Esophagus (tissue), 2 donors: ENCODE data around the gene ETV7. TPM values are rescaled to one million over a fixed set of nuclear protein-coding genes. Genes with fewer than 3 reads are reported as not detected.

Experiments
- H3K27ac ChIP-seq, 2 donors: one replicate each; pipeline ENCODE4 v1.5.1; 2013; ENCODE audit warnings: low read depth in 2 of 2, mild to moderate bottlenecking in 2 of 2, inconsistent platforms in 1 of 2, low read length in 1 of 2, moderate library complexity in 1 of 2
- H3K27me3 ChIP-seq, 2 donors: one replicate each; pipeline ENCODE4 v1.6.1; 2013; ENCODE audit warnings: low read length in 2 of 2, control low read depth in 1 of 2, mild to moderate bottlenecking in 1 of 2; ENCODE audit not compliant: insufficient read depth in 2 of 2, control insufficient read depth in 1 of 2
- H3K36me3 ChIP-seq, 2 donors: one replicate each; pipeline ENCODE4 v1.6.1; 2013; ENCODE audit warnings: low read length in 1 of 2; ENCODE audit not compliant: control insufficient read depth in 2 of 2, insufficient read depth in 2 of 2
- H3K4me1 ChIP-seq, 2 donors: one replicate each; pipeline ENCODE4 v1.6.1; 2013; ENCODE audit warnings: low read length in 1 of 2; ENCODE audit not compliant: control insufficient read depth in 2 of 2, insufficient read depth in 2 of 2
- H3K4me3 ChIP-seq, 2 donors: one replicate each; pipeline ENCODE4 v1.5.1; 2013; ENCODE audit warnings: low read length in 2 of 2, mild to moderate bottlenecking in 2 of 2, low read depth in 1 of 2, moderate library complexity in 1 of 2
- H3K9me3 ChIP-seq, 2 donors: one replicate each; pipeline ENCODE4 v1.6.1; 2013; ENCODE audit warnings: mild to moderate bottlenecking in 2 of 2, low read depth in 1 of 2, low read length in 1 of 2, moderate library complexity in 1 of 2; ENCODE audit not compliant: control insufficient read depth in 2 of 2, insufficient read depth in 1 of 2
- WGBS, 2 donors: extraction: QIAGEN DNeasy Blood & Tissue Kit; methylation state at CpG; one replicate each; pipeline ENCODE4 v1.1.7; 2013; 5-methylcytosine and 5-hydroxymethylcytosine counted together
- polyA plus RNA-seq, 2 donors: library from polyadenylated mRNA; stranded (reverse); fragments of 200-250 nt; gene quantifications; one replicate each; pipeline ENCODE4 v1.2.3, GENCODE V29; 2013
- donor health status: healthy with polysubstance abuse.
- donor health status: Bipolar disorder and iron deficiency.

The ETV7 gene
- polyA plus RNA-seq, 2 donors = 2.1 to 3.3 TPM

DNA sequence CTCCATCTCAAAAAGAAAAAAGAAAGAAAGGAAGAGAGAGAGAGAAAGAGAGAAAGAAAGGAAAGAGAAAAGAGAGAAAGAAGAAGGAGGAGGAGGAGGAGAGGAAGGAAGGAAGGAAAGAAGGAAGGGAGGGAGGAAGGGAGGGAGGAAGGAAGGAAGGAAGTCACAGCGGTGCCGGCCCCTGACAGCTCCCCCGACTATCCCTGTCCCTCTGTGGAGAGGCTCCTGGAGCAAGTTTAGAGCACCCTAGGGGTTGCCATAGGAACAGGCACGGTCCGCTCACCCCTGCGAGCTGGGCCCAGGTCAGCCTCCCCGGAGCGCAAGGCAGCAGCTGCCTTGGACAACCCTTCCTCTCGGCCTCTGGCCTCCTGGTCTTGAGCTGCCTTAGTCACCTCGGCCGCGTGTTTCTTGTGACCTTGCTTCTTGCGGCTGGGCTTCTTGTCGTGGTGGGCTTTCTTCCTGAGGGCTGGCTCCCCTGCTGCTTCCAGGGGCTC, 57.6 kb downstream of the ETV7 start:
- Histone ChIP-seq H3K9me3 (no peaks in the 10 kb centered on the region), H3K27me3 (no peaks in the 10 kb centered on the region), H3K4me1 (no peaks in the 10 kb centered on the region), H3K27ac (no peak overlapping the region), H3K36me3 (no peaks in the 10 kb centered on the region), H3K4me3 (no peak overlapping the region)
- WGBS, 2 donors = 79 to 80% methylated on average over 14 of the region's 14 CpGs

DNA sequence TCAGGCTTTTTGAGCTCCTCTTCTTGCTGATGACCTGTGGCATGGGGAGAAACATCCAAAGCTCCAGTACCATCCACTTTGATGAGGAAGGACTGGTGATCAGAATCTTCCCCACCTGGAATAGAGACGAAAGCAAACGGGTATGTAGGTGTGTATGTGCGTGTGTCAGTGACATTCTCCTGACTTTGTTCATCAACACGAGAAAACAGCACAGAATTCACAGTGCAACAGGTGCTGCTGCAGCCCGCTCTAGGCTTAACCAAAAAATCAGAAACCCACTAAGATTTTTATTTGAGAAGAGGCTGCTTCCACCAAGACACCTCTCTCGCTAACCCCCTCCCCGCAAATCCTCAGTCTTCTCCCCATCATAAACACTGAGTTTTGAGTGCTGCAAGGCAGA, 58.9 kb downstream of the ETV7 start:
- Histone ChIP-seq H3K9me3 (no peaks in the 10 kb centered on the region), H3K27me3 (no peaks in the 10 kb centered on the region), H3K4me1 (no peaks in the 10 kb centered on the region), H3K27ac (no peak overlapping the region), H3K36me3 (no peaks in the 10 kb centered on the region), H3K4me3 (no peak overlapping the region)
- 87% methylated on average over 7 of the region's 7 CpGs for WGBS, 2 donors

DNA sequence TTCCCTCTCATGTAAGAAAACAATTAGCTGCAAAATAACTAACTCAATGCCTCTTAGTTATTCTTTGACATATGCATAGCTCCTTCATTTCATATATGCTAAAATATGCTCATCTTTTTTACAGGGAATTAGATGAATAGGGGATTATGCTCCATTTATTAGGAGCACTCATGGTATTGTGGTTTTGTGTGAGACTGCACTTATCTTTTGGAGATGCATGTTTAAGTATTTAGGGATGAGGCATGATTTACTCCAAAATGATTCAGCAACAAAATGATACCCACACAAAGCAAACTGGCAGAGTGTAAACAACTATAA, 59.6 kb downstream of the ETV7 start:
- Histone ChIP-seq H3K4me3 (no peak overlapping the region), H3K4me1 (no peaks in the 10 kb centered on the region), H3K9me3 (no peaks in the 10 kb centered on the region), H3K36me3 (no peaks in the 10 kb centered on the region), H3K27ac (no peak overlapping the region), H3K27me3 (no peaks in the 10 kb centered on the region)

DNA sequence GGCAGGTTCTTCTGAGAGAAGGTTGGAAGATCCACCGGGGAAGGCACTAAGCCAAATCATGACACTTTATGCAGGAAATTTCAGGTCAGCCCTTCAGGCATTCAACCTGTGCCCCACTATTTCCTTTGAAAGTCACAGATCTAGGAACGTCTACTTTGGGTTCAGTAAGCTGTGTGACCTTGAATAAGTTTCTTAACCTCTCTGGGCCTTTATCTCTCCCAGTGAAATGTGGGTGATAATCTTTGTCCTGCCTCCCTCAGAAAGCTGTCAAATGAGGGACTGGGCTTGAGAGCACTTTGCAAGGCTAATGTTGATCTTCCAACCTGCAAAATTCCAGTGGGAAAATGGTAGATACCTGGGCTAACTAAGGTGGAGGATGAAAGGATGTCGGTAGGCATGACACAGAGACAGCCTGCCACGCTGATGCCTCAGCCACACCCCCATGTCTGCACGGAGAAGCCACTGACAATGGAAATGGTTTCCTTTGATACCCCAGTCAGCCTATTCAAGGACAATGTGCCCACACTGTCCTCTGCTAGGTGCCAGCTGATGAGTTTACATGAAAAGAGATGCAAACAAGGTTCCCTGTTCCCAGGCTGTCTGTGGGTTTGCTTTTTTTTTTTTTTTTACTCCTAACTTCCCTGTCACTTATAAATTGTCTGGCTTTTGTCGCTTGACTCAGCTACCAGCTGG, 60.1 kb downstream of the ETV7 start:
- H3K27me3 ChIP-seq = no peaks in the 10 kb centered on the region
- H3K4me3 ChIP-seq = no peak overlapping the region
- H3K27ac ChIP-seq = no peak overlapping the region
- 39% methylated on average over 6 of the region's 6 CpGs for WGBS, 2 donors
- no peaks in the 10 kb centered on the region for H3K9me3 ChIP-seq
- no peaks in the 10 kb centered on the region for H3K4me1 ChIP-seq
- H3K36me3 ChIP-seq = no peaks in the 10 kb centered on the region

DNA sequence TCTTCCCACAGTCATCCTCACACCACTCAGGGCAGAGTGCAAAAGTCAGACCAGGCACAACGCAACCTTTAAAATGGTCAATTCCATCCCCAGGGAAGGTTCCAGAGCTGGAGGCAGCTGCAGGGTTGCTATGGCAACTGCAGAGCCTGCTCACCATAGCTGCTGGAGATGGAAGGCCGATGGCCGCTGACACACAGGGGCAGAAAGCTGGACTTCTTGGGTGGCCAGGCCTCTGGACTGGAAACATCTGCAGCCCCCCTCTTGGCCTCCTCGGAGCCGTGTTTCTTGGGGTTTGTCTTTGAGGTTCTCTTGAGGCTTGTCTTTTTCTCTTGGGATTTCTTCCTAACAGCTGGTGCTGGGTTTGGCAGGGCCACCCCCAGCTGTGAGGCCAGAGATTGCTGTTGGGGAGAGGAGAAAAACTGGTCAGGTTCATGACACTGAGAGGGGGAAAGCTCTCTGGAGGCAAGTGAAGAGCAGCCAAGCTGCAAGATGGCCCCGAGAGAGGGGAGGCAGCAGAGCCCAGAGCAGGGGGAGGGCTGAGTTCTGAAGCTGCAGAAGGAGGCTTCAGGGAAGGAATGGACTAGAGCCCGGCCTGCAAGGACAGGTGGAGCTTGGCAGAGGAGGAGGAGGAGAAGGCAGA, 61.0 kb downstream of the ETV7 start:
- 63 to 70% methylated on average over 7 of the region's 7 CpGs for WGBS, 2 donors
- Histone ChIP-seq H3K4me3 (no peak overlapping the region), H3K9me3 (no peaks in the 10 kb centered on the region), H3K36me3 (no peaks in the 10 kb centered on the region), H3K27me3 (no peaks in the 10 kb centered on the region), H3K4me1 (no peaks in the 10 kb centered on the region), H3K27ac (no peak overlapping the region)

DNA sequence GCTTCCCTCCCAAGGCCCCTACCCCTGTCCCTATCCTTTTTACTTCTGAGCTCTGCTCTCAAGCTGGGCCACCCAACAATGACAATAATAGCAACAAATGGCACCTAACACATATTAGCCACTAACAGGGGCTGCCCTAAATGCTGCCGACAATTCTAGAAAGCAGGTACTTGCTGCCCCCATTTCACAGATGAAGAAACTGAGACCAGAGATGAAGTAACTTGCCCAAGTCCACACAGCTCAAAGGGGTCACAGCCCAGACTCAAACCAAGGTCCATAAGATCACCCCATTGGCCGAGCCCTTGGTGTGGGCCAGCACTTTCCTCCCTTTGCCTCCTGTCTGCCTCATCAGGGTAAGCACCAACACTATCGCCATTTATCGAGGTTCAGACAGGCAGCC, 62.8 kb downstream of the ETV7 start:
- no peaks in the 10 kb centered on the region for H3K9me3 ChIP-seq
- H3K27me3 ChIP-seq = no peaks in the 10 kb centered on the region
- 92 to 96% methylated on average over 4 of the region's 4 CpGs for WGBS, 2 donors
- H3K4me3 ChIP-seq = no peak overlapping the region
- no peak overlapping the region for H3K27ac ChIP-seq
- no peaks in the 10 kb centered on the region for H3K36me3 ChIP-seq
- no peaks in the 10 kb centered on the region for H3K4me1 ChIP-seq

DNA sequence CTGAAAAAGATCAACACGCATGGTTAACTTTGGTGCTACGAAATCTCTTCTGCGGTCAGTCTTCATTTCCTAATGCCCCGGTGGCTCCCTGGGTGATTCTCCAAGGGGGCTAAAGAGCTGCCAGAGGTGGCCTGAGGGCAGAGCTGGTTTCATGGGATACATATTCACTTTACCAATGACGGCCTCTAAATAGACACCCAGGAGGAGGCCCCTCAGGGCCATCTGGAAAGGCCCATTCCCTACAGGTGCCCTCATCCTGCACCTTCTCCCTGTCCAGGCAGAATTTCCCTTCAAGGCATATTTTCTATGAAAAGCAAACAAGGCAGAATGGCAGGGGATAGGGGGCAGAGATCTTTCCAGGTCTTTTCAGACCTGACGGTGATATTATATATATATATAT, 63.3 kb downstream of the ETV7 start:
- Histone ChIP-seq H3K27me3 (no peaks in the 10 kb centered on the region), H3K4me1 (peaks cover 0 to 3% of the 10 kb centered on the region in 2 donors), H3K4me3 (no peak overlapping the region), H3K27ac (no peak overlapping the region), H3K36me3 (no peaks in the 10 kb centered on the region), H3K9me3 (no peaks in the 10 kb centered on the region)
- WGBS, 2 donors = 94 to 95% methylated on average over 6 of the region's 6 CpGs

DNA sequence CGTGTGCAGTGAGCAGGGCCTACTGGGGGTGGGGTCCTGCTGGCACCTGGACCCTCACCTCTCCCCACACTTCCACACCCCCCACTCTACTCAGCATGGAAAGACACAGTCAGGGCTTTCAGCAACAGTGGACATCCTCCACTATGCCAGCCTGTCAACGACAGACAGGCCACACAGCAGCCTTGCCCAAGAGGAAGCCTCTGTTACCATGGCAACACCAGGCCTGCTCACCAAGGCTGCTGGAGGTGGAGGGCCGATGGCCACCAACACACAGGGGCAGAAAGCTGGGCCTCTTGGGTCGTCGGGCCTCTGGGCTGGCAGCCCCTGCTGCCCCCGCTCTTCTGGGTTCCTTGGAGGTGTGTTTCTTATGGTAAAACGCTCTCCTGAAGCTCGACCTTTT, 64.4 kb downstream of the ETV7 start:
- H3K9me3 ChIP-seq = no peaks in the 10 kb centered on the region
- no peaks in the 10 kb centered on the region for H3K36me3 ChIP-seq
- H3K27ac ChIP-seq = no peak overlapping the region
- no peaks in the 10 kb centered on the region for H3K27me3 ChIP-seq
- peaks cover 0 to 4% of the 10 kb centered on the region in 2 donors for H3K4me1 ChIP-seq
- H3K4me3 ChIP-seq = no peak overlapping the region
- 79 to 81% methylated on average over 8 of the region's 8 CpGs for WGBS, 2 donors

DNA sequence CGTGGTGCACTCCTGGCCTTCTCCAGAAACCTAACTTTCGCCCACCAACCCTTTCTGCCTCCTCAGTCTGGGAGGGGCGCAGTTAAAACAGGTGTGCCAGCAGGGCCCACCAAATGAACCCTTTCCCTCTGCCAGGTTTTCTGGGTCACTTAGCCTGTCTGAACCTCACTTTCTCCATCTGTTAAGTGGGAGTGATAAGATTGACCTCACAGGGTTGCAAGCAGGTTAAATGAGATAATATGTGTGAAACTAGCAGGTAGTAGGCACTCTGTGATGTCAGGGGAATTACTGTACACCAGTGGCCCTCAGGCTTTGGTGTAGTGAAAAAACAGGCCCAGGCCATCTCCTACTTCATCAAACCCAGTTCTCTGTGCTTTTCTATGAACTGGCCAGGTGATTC, 64.9 kb downstream of the ETV7 start:
- 85 to 91% methylated on average over 3 of the region's 3 CpGs for WGBS, 2 donors
- no peaks in the 10 kb centered on the region for H3K36me3 ChIP-seq
- peaks cover 0 to 4% of the 10 kb centered on the region in 2 donors for H3K4me1 ChIP-seq
- H3K27ac ChIP-seq = no peak overlapping the region
- H3K4me3 ChIP-seq = no peak overlapping the region
- H3K27me3 ChIP-seq = no peaks in the 10 kb centered on the region
- no peaks in the 10 kb centered on the region for H3K9me3 ChIP-seq

DNA sequence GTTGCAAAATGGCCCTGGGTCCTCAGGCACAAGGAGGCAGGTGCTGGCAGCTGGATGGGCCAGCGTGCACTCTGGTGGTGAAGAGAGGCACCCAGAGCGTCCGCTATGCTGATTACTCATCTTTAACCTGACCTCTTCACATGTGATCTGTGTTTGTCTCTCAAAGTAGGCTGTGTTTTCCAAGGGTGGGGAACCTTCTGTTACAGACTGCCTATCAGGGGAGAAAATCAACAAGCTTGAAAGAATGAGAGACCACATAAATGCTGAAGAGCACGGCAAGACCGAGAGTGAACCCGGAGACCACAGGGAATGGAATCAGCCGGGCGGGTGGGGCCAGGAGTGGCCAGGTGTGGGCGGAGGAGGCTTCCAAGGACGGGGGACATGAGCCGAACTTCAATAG, 67.0 kb downstream of the ETV7 start:
- WGBS, 2 donors = 78 to 84% methylated on average over 11 of the region's 11 CpGs
- H3K27me3 ChIP-seq = no peaks in the 10 kb centered on the region
- no peaks in the 10 kb centered on the region for H3K36me3 ChIP-seq
- H3K9me3 ChIP-seq = no peaks in the 10 kb centered on the region
- H3K27ac ChIP-seq = no peak overlapping the region
- H3K4me1 ChIP-seq = peaks cover 0 to 4% of the 10 kb centered on the region in 2 donors
- H3K4me3 ChIP-seq = no peak overlapping the region
